SKM-1 treated with dmso at 0.1 percent for 144 hours (cell line): Measurements from ENCODE around the gene SLC10A1.
"Not testable (repeated sequence)": the region's sequence is repeated elsewhere in the genome, so short reads cannot be mapped to it uniquely, and the experiment has no call there.

Source experiments
- DNase-seq: peaks from one replicate; lab custom pipeline; 2025; ENCODE audit not compliant: unreplicated experiment; lab: John Stamatoyannopoulos, UW

The SLC10A1 gene

DNA sequence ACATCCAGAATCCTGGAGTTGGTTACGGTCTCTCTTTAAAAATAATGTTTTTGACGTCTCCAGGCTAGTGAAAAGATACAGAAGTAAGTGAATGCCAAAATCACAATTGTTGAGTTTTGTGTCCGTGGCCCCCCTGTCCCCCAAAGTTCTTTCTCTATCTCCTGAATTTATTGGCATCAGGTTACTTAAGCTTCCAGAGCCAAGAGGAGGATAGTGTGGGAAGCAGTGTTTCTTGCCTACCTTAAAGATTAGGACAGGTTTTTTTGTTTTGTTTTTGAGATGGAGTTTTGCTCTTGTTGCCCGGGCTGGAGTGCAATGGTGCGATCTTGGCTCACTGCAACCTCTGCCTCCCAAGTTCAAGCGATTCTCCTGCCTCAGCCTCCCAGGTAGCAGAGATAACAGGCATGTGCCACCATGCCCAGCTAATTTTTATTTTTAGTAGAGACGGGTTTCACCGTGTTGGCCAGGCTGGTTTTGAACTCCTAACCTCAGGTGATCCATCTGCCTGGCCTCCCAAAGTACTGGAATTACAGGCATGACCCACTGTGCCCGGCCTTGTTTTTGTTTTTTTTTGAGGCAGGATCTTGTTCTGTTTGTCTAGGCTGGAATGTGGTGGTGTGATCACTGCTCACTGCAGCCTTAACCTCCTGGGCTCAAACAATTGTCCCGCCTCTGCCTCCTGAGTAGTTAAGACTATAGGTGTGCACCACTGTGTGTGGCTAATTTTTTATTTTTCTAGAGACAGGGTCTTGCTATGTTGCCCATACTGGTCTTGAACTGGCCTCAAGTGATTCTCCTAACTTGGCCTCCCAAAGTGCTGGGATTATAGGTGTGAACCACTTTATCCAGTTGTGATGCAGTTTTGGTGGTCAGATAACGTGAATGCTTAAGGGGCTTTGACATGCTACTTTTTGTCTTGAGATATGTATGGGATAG, 24.7 kb downstream of the SLC10A1 start:
- no peak for DNase-seq

DNA sequence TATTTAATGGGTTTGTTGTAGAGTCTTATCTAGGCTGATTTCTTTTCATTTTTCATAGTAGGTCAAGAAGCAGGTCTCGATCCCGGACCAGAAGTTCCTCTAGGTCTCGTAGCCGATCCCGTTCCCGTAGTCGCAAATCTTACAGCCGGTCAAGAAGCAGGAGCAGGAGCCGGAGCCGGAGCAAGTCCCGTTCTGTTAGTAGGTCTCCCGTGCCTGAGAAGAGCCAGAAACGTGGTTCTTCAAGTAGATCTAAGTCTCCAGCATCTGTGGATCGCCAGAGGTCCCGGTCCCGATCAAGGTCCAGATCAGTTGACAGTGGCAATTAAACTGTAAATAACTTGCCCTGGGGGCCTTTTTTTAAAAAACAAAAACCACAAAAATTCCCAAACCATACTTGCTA, 25.9 kb downstream of the SLC10A1 start:
- DNase-seq: no peak

DNA sequence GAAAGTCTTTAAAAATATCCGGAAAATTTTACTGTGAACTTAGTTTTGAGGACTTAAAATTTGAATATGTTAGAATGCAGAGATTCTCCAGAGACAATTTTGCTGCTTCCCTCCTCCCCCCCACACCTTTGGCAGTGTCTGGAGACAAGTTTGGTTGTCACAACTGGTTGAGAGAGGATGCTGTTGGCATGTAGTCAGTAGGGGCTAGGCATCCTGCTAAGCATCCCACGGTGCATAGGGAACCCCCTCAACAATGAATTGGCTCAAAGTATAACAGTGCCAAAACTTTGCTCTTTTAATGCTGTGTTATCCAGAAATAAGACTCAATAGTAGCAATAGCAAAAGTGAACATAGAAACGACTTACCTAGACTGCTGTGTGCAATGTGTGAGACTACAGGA, 26.5 kb downstream of the SLC10A1 start:
- DNase-seq: no peak

DNA sequence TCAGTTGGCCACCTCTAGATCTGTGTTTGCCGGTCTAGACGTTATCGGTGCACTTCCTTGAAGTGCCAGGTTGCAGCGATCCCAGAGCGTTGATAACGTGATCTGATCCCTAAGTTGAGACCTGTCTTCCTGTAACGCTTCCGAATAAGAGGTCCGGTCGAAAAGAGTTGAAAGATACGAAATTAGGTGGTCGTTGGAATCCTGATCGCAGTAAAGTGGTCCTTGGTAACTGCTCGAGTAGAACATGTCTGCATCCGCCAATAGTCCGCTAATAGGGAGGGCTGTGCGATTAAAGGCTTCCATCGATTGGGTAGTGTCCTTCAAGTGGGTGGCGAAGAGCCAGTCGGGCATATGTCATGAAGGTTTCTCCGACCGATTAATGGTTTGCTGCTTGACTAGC, 27.4 kb downstream of the SLC10A1 start:
- DNase-seq: no peak

DNA sequence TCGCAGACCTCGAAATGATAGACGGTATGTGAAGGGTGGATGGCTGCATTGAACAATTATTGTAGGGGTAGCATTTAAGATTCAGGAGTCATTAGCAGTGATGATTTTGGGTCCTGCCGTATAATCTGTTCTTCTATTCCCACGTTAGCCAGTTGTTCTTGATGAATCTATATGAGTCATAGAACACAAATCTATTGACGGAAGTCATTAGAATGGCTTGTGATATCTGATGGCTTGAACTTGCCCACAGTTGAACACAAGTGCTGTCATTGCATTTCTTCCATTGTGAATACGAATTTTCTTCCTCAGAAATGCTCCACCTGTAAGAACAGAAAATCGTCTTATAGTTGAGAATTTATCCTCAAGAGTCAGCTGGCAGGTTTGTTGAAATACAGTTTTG, 28.2 kb downstream of the SLC10A1 start:
- no peak for DNase-seq

DNA sequence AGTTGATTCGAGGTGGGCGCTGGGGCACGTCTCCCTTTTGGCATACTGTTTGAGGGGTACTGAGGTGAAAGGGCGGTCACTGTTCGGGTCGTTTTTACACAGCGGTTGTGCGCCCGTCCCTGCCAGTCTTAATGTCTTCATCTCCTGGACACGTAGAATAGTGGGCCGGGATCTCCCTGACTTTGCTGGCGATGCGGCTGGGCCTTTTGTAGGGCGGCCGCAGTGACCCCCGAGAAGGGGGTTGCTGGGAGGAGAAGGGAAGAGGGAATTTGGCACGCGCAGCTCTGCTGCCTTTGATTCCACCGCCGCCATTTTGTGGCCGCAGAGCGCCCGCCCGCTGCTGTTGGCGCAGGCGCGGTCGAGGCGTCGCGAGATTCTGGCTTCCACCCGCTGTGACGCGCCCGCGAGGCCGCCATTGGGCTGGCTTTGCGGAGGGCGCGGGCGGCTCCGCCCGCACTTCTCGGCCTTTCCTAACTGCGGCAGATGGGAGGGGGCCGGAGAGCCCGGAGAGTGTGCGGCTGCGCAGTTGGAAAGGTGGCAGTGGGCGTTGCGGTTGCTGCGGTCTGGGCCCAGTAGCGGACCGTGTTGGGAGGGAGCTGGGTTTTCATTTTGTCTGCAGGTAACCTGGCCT, 29.6 kb downstream of the SLC10A1 start:
- DNase-seq: peak; percentile 65

DNA sequence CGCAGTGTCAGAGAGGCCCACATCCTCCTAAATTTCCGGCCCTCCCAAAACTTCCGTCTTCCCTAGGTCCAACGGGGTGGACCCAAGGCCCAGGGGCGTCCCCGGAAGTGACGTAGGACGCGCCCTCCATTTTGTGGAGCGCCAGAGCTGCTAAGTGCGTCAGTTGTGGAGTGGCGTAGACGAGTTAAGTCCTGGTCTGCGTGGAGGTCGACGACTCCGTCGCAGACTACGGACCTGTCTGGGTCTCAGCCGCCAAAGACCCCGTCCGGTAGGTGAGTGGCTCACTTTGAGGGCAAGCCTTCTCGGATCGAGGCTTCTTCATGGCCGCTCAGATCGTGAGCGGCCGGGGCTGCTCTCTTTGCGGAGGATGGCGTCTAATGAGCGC, 30.1 kb downstream of the SLC10A1 start, which contains the start of gene SRSF5:
Gene SRSF5 (plus strand): TSS at position 159 of the 385 bp plus-strand sequence. CDS start 1,015 bp downstream, outside the sequence.
- DNase-seq: peak; percentile 75

DNA sequence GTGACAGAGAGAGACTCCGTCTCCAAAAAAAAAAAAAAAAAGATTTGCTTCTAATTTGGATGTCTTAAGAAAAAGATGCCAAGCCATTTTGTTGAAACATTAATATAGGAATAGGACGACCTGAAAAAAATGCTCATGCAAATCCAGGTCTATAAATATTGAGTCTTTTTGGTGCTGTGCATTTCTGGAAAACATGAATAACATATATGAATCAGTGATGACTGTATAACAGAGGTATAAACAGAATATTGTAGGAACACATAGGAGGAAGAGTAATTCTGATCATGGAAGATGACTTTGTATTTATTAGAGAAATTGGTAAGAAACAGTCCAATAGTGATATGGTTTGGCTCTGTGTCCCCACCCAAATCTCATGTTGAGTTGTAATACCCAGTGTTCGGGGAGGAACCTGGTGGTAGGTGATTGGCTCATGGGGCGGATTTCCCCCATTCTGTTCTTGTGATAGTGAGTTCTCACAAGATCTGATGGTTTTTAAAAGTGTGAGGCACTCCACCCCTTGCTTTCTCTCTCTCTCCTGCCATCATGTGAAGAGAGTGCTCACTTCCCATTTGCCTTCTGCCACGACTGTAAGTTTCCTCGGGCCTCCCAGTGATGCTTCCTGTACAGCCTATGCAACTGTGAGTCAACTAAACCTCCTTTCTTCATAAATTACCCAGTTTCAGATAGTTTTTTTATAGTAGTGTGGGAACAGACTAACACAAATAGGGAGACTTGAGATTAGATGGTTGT, 33.1 kb downstream of the SLC10A1 start:
- DNase-seq: peak; percentile 0

DNA sequence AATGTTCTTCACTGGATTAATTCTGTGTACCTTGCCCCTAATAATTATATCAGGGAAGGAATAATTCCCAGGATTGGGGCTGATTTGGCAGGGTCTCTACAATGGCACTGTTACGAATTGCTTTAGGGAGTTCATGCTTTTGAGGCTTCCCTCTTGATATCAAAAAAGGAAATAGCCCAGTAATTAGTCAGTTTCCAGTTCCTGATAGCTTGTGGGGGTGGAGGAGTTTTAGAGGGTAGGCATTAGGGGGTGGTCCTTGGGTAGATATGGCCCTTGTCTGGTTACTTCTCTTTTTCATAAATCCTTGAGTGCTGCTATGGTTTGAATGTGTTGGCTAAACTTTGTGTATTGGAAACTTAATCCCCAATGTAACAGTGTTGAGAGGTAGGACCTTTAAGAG, 36.2 kb downstream of the SLC10A1 start:
- DNase-seq: no peak

DNA sequence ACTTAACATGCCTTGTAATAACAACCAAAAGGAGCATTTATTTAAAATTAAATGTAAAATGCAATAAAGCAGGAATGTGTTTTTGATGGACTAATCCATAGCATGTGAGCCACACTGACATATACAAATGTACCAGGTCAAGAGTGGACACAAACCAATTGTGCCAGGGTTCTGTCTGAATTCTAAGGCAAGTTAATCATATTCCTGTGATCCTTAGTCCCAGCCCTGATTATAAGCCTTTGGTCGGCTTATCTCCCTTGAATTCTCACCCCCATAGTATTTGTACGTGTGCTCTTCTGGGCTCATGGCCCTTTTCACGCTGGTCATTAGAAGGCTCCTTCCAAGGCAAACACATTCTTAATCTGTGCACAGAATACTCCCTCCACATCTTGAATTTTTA, 40.7 kb downstream of the SLC10A1 start:
- DNase-seq: no peak

DNA sequence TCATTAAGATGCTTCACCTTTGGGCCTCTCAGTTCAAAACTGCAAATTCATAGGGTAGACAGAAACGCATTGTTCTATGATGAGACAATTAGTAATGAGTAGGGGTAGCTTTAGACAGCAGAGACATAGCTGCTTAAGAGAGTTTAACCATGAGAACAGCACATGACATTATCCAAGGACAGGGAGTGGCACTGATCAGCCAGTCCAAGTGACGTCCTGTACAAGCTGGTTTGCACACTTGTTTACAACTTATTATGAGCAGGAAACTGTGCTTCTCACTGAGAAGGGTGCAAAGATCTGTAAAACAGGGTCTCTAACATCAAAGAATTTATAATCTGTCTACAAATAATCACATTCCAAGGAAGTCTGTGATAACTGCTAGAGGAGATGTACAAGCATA, 41.3 kb downstream of the SLC10A1 start:
- DNase-seq: no peak

DNA sequence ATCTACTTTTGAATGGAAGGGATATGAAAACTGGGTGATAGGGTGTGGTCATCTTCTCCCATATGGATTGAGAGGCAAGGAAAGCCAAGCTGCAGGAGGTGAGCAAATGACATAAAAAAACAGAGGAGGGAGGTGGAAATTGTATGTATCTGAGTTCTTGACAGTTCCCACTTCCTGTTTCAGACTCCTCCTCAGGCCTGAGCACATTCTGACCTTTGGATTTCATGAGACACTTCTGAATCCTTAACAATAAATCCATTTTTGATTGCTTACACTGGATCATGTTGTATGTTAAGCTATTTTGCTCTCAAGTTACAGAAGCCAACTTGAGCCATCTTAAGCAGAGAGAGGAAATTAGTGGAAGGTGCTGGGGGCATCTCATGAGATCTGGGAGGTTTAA, 41.7 kb downstream of the SLC10A1 start:
- DNase-seq: no peak

DNA sequence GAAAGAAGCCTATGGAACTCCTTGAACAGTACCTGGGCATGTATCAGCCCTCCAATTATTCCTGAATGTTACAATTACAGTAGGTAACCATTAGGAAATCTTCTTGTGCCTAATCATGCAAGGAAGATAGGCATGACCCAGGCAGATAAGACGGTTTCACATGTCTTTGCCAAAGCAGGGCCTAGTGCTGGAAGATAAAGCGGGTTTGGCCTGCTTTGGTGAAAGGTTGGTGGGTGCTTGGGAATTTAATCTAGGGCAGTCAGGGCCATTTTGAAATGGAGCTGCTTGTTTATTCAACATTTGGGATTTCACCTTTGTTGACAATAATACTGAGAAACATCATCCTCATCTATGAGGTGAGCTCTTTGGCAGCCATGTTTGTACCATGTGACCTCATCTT, 42.6 kb downstream of the SLC10A1 start:
- no peak for DNase-seq

DNA sequence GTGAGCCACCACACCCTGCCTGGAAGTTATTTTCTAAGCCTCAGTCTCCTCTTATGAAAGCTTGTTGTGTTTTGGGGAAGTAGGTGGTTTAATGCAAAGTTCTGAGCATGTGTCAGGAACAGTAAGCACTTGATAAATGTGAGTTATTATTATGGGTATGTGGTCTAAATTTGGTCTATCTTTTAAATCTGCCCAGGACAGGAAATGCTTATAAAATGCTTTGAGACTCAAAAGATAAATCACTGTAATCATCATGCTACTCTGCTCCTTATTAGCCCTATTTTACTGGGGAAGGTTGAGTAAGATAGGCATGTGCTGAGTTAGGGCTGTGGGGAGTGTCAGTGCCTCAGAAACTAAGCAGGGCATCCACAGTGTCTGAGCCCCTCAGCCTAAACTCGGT, 43.2 kb downstream of the SLC10A1 start:
- DNase-seq: no peak

DNA sequence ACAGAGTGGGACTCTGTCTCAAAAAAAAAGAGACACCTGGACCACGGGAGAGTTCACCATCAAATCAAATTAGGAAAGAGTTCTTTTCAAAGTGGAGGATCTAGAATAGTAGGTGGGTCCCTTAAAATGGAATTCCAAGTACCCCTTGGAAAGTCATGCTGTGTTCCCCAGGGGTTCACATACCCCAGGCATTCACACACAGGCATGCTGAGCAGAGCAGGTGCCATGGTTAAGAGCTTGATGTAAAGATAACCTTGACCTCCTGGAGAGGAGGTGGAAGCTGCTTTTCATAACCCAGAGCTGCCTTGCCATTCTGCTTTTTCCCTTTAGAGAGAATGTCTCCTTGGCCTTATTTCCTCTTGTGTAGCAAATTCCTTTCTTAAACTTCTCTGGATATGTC, 44.3 kb downstream of the SLC10A1 start:
- no peak for DNase-seq

DNA sequence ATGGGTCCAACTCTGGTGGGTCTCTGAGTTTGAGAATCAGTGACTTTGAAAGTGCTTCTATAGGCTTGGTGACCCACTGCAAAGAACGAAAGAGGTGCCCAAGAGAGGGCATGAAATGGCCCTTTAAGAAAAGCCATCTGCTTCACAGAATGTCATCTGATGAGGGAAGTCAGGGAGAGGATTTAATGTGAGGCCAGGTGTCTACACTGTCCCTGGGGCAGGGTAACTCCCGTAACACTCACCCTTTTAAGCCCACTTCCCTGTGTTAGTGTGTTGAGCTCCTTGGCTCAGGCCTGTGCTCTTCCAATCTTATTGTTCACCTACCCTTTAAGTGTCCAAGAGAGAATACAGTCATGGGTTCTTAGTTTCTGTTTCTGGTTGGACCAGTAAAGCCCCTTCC, 46.5 kb downstream of the SLC10A1 start:
- DNase-seq: no peak

DNA sequence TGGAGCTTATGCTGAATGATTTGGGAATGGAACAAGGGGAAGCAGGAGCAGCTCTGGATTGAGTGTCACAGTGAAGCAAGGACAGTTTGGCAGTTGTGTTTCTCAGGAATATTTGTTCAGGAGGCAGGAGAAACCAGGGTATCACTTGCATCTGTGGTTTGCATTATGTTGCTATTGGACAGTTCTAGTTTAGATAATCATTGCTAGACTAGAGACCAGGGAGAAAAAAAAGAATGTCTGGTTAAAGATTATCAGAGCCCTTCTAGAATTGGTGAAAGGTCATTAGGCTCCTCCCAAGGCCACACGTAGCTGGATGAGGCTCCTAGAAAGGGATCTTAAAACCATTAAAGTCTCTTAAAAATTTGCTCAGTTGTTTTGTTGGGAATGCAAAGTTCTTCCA, 47.1 kb downstream of the SLC10A1 start:
- DNase-seq: no peak

DNA sequence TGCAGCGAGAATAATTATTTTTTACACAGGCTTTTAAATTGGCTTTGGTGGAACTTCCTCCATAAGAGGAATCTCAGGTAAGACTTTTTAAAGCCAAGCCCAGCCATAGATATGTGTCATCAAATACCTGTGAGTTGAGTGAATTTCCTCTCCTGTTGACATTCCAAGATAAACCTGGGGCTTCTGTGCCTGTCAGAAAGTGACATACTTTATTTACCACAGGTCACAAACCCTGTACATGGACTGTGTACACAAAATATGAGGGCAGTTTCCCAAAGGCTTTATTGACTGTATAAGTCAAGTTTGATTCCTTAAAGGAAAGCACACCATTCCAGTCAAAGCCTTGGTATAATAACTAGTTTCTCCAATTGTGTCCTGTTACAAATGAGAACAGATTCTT, 56.0 kb downstream of the SLC10A1 start:
- DNase-seq: no peak

DNA sequence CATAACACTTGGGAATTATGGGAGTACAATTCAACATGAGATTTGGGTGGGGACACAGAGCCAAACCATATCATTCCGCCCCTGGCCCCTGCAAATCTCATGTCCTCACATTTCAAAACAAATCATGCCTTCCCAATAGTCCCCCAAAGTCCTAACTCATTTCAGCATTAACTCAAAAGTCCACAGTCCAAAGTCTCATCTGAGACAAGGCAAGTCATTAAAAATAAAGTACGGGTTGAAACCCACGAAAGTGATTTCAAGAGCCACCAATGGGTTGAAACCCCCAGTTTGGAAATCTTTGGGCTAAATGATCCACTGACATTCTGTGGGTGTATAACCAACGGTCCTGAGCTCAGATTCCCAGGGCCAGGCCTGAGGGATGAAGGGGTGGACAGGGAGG, 60.6 kb downstream of the SLC10A1 start:
- DNase-seq: not testable (repeated sequence)

DNA sequence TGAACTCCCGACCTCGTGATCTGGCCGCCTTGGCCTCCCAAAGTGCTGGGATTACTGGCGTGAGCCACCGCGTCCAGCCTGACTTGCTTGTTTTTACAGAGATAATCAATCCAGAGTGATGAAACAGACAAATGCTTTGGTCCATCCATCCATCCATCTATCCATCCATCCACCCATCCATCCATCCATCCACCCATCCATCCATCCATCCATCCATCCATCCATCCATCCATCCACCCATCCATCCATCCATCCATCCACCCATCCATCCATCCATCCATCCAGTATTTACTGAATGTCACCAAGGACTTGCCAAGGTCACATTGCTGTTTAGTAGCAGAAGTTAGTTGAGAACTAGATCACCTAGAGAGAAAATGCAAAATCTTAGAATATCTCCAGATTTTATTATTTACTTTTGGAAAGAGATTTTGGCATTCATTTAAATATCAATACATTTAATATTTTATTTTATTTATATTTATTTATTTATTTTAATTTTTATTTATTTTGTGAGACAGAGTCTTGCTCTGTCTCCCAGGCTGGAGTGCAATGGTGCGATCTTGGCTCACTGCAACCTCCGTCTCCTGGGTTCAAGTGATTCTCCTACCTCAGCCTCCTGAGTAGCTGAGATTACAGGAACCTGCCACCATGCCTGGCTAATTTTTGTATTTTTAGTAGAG, 65.0 kb downstream of the SLC10A1 start:
- not testable (repeated sequence) for DNase-seq

DNA sequence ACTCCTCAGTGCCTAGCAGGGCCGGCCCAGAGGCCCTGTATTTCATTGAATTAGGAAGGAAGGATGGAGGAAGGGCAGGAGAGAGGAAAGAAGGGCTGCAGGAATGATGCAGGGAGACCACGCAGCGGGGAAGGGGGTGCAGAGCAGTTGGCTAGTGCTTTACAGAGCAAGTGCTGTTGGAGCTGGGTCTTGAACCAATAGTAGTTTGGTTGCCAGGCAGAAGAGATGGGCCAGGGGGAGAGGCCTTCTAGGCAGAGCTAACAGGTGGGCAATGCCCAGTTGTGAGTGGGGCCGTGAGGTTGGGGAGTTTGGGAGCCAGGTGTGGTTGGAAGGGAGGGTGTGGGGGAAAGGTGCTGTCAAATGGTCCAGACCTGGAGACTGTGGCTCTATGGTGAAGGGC, 69.2 kb downstream of the SLC10A1 start:
- no peak for DNase-seq
